MM.1S (cell line): ENCODE results near the gene FARS2.

ENCODE experiments used
- DNase-seq: peaks from one replicate; pipeline ENCODE4 v3.0.0-alpha.2; 2015
- H2AFZ ChIP-seq: fragments of 300-600 bp; sonication (generic); 2 replicates; pipeline ENCODE4 v1.6.0; 2016; ENCODE audit warnings: antibody characterized with exemption, low read length
- H3F3A ChIP-seq: fragments of 300-600 bp; sonication (generic); 2 replicates; pipeline ENCODE4 v1.6.1; 2016; ENCODE audit warnings: mild to moderate bottlenecking, antibody characterized with exemption, low read length, moderate library complexity, mixed read lengths; ENCODE audit not compliant: insufficient read depth
- H3K27ac ChIP-seq: fragments of 300-600 bp; sonication (generic); 2 replicates; pipeline ENCODE4 v1.5.1; 2016; ENCODE audit warnings: mild to moderate bottlenecking, low read length
- H3K27me3 ChIP-seq: fragments of 300-600 bp; sonication (generic); replicated peaks from 2 replicates; pipeline ENCODE4 v1.6.0; 2016; ENCODE audit warnings: low read length; ENCODE audit not compliant: insufficient read depth
- H3K36me3 ChIP-seq: fragments of 300-600 bp; sonication (generic); replicated peaks from 2 replicates; pipeline ENCODE4 v1.6.1; 2016; ENCODE audit warnings: mild to moderate bottlenecking, low read length, mixed read lengths; ENCODE audit not compliant: insufficient read depth
- H3K4me1 ChIP-seq: fragments of 300-600 bp; sonication (generic); 2 replicates; pipeline ENCODE4 v1.6.1; 2016; ENCODE audit warnings: low read length, mixed read lengths
- H3K4me2 ChIP-seq: fragments of 300-600 bp; sonication (generic); 2 replicates; pipeline ENCODE4 v1.6.0; 2016; ENCODE audit warnings: low read depth, low read length
- H3K4me3 ChIP-seq: fragments of 300-600 bp; sonication (generic); 2 replicates; pipeline ENCODE4 v1.5.1; 2016; ENCODE audit warnings: low read length, mixed read lengths
- H3K79me2 ChIP-seq: fragments of 300-600 bp; sonication (generic); 2 replicates; pipeline ENCODE4 v1.6.1; 2016; ENCODE audit warnings: mixed run types, low read length, mixed read lengths
- H3K9ac ChIP-seq: fragments of 300-600 bp; sonication (generic); 2 replicates; pipeline ENCODE4 v1.6.1; 2016; ENCODE audit warnings: low read length, mixed read lengths
- H3K9me2 ChIP-seq: fragments of 300-600 bp; sonication (generic); replicated peaks from 2 replicates; pipeline ENCODE4 v1.6.1; 2016; ENCODE audit warnings: mild to moderate bottlenecking, low read length, mixed read lengths; ENCODE audit not compliant: insufficient read depth
- H3K9me3 ChIP-seq: fragments of 300-600 bp; sonication (generic); replicated peaks from 2 replicates; pipeline ENCODE4 v1.6.1; 2016; ENCODE audit warnings: mild to moderate bottlenecking, low read length, mixed read lengths; ENCODE audit not compliant: insufficient read depth
- H4K20me1 ChIP-seq: fragments of 300-600 bp; sonication (generic); 2 replicates; pipeline ENCODE4 v1.6.1; 2016; ENCODE audit warnings: mild to moderate bottlenecking, low read length, moderate library complexity, mixed read lengths; ENCODE audit not compliant: insufficient read depth
- CTCF ChIP-seq: fragments of 300-600 bp; sonication (generic); IDR thresholded peaks from 2 replicates; pipeline ENCODE4 v1.5.1; 2016; ENCODE audit warnings: antibody characterized with exemption, low read length, mixed read lengths
- EZH2 ChIP-seq: fragments of 300-600 bp; sonication (generic); optimal IDR thresholded peaks from 2 replicates; pipeline ENCODE3; 2017; ENCODE audit warnings: low read depth, mild to moderate bottlenecking, antibody characterized with exemption, low read length, mixed read lengths
- EZH2phosphoT487 ChIP-seq: fragments of 300-600 bp; sonication (generic); IDR thresholded peaks from 2 replicates; pipeline ENCODE4 v1.6.1; 2018; ENCODE audit warnings: antibody characterized with exemption, low read length

Gene FARS2

GRCh38 chr6:5389086-5389745 lies 127.9 kb downstream of the FARS2 start:
- Histone ChIP-seq H3K4me2 (no peak overlapping the region), H3K4me1 (no peaks in the 10 kb centered on the region), H3K36me3 (no peaks in the 10 kb centered on the region), H3K27ac (no peak overlapping the region), H3K79me2 (no peaks in the 10 kb centered on the region), H3K9ac (no peak overlapping the region), H3K27me3 (no peaks in the 10 kb centered on the region), H3F3A (no peaks in the 10 kb centered on the region), H4K20me1 (no peaks in the 10 kb centered on the region), H3K4me3 (no peak overlapping the region), H3K9me3 (no peaks in the 10 kb centered on the region), H2AFZ (no peak overlapping the region), H3K9me2 (no peaks in the 10 kb centered on the region)
- no peak for TF ChIP-seq CTCF
- TF ChIP-seq EZH2phosphoT487: no peak
- no peak for TF ChIP-seq EZH2
- no peak for DNase-seq

- Histone ChIP-seq H3F3A (no peaks in the 10 kb centered on the region), H4K20me1 (no peaks in the 10 kb centered on the region), H3K27me3 (no peaks in the 10 kb centered on the region), H3K4me1 (no peaks in the 10 kb centered on the region), H3K79me2 (no peaks in the 10 kb centered on the region), H3K9ac (no peak overlapping the region), H3K4me2 (no peak overlapping the region), H3K4me3 (no peak overlapping the region), H2AFZ (no peak overlapping the region), H3K9me3 (no peaks in the 10 kb centered on the region), H3K9me2 (no peaks in the 10 kb centered on the region), H3K27ac (no peak overlapping the region), H3K36me3 (no peaks in the 10 kb centered on the region)
- no peak for DNase-seq
- TF ChIP-seq EZH2phosphoT487: no peak
- no peak for TF ChIP-seq EZH2
- no peak for TF ChIP-seq CTCF
These were observed 128.9 kb downstream of the FARS2 start for GRCh38 chr6:5390177-5390576.

GRCh38 chr6:5394280-5394679 lies 133.0 kb downstream of the FARS2 start:
- no peaks in the 10 kb centered on the region for H4K20me1 ChIP-seq
- no peak overlapping the region for H3K9ac ChIP-seq
- no peak for DNase-seq
- no peaks in the 10 kb centered on the region for H3K36me3 ChIP-seq
- H3K9me2 ChIP-seq: no peaks in the 10 kb centered on the region
- no peaks in the 10 kb centered on the region for H3K4me1 ChIP-seq
- no peaks in the 10 kb centered on the region for H3F3A ChIP-seq
- H3K27ac ChIP-seq: no peak overlapping the region
- no peak overlapping the region for H3K4me2 ChIP-seq
- no peaks in the 10 kb centered on the region for H3K79me2 ChIP-seq
- TF ChIP-seq EZH2: no peak
- no peak for TF ChIP-seq EZH2phosphoT487
- TF ChIP-seq CTCF: no peak
- H3K9me3 ChIP-seq: no peaks in the 10 kb centered on the region
- H2AFZ ChIP-seq: no peak overlapping the region
- H3K27me3 ChIP-seq: no peaks in the 10 kb centered on the region
- H3K4me3 ChIP-seq: no peak overlapping the region
